MM.1S (cell line): ENCODE data around the gene LCP1.

ENCODE experiments used
- EZH2 ChIP-seq: fragments of 300-600 bp; sonication (generic); optimal IDR thresholded peaks from 2 replicates; pipeline ENCODE3; 2017; ENCODE audit warnings: low read depth, mild to moderate bottlenecking, antibody characterized with exemption, low read length, mixed read lengths
- EZH2phosphoT487 ChIP-seq: fragments of 300-600 bp; sonication (generic); IDR thresholded peaks from 2 replicates; pipeline ENCODE4 v1.6.1; 2018; ENCODE audit warnings: antibody characterized with exemption, low read length
- TF ChIP-seq, protein P1 (sequence below): fragments of 300-600 bp; sonication (generic); IDR thresholded peaks from 2 replicates; pipeline ENCODE4 v1.5.1; 2016; ENCODE audit warnings: antibody characterized with exemption, low read length, mixed read lengths

DNA sequence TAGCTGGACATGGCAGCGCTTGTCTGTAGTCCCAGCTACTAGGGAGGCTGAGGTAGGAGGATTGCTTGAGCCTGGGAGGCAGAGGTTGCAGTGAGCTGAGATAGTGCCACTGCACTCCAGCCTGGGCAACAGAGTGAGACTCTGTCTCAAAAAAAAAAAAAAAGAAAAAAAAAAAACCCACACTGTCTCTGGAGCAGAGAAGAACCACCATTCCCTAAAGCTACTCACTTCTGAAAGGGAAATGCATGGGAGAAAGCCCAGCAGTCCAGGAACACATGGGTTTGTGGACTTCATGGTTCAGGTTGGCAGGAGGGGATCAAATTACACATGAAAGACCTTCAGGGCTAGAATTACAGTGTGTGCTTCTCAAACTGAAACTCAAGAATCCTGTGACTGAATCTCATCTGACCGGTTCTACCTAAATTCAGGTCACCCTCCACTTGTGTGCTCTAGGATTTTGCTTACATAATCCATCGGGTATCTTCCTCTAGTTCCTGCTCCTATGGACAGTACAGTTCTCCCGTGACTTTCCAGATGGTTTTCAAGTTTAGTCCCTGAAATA lies 46.9 kb downstream of the LCP1 start:
- TF ChIP-seq, protein P1, sequence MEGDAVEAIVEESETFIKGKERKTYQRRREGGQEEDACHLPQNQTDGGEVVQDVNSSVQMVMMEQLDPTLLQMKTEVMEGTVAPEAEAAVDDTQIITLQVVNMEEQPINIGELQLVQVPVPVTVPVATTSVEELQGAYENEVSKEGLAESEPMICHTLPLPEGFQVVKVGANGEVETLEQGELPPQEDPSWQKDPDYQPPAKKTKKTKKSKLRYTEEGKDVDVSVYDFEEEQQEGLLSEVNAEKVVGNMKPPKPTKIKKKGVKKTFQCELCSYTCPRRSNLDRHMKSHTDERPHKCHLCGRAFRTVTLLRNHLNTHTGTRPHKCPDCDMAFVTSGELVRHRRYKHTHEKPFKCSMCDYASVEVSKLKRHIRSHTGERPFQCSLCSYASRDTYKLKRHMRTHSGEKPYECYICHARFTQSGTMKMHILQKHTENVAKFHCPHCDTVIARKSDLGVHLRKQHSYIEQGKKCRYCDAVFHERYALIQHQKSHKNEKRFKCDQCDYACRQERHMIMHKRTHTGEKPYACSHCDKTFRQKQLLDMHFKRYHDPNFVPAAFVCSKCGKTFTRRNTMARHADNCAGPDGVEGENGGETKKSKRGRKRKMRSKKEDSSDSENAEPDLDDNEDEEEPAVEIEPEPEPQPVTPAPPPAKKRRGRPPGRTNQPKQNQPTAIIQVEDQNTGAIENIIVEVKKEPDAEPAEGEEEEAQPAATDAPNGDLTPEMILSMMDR = no peak
- no peak for TF ChIP-seq EZH2phosphoT487
- TF ChIP-seq EZH2 = no peak
